GM10248 (cell line): ENCODE results near the gene ZNF267.
"Not testable (repeated sequence)": the region's sequence is repeated elsewhere in the genome, so short reads cannot be mapped to it uniquely, and the experiment has no call there.

Experiments
- CTCF ChIA-PET: fragments of 300-600 bp; sonication (Branson Sonifier 250); formaldehyde crosslinking; extraction: SDS; loops from one replicate; lab custom pipeline; 2021; ENCODE audit warnings: antibody characterized with exemption; lab: Yijun Ruan, JAX
- POLR2A ChIA-PET: fragments of 350-650 bp; sonication (Branson Sonifier 250); formaldehyde crosslinking; extraction: SDS; loops from one replicate; lab custom pipeline; 2020; ENCODE audit warnings: antibody characterized with exemption; lab: Yijun Ruan, JAX
- DNase-seq: peaks from one replicate; pipeline ENCODE4 v3.0.0; 2012; ENCODE audit errors: extremely low spot score
- TF ChIP-seq, protein P1 (sequence below): IDR thresholded peaks from 2 replicates; pipeline ENCODE4 v1.5.1; 2012; ENCODE audit warnings: mild to moderate bottlenecking, low read depth; ENCODE audit errors: extremely low read depth, missing control alignments, control extremely low read depth

The ZNF267 gene

DNA sequence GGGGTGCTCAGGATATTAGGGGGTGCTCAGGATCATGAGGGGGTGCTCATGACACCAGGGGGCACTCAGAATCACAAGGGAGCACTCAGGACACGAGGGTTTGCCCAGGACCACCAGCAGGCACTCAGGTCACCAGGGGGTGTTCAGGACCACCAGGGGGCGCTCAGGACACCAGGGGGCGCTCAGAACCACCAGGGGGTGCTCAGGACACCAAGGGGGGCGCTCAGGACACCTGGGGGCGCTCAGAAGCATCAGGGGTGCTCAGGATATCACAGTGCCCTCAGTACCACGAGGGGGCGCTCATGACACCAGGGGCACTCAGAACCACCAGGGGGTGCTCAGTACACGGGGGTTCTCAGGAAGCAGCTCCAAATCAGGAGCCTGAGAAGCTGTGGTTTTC is 82.6 kb downstream of the ZNF267 start:
- TF ChIP-seq, protein P1, sequence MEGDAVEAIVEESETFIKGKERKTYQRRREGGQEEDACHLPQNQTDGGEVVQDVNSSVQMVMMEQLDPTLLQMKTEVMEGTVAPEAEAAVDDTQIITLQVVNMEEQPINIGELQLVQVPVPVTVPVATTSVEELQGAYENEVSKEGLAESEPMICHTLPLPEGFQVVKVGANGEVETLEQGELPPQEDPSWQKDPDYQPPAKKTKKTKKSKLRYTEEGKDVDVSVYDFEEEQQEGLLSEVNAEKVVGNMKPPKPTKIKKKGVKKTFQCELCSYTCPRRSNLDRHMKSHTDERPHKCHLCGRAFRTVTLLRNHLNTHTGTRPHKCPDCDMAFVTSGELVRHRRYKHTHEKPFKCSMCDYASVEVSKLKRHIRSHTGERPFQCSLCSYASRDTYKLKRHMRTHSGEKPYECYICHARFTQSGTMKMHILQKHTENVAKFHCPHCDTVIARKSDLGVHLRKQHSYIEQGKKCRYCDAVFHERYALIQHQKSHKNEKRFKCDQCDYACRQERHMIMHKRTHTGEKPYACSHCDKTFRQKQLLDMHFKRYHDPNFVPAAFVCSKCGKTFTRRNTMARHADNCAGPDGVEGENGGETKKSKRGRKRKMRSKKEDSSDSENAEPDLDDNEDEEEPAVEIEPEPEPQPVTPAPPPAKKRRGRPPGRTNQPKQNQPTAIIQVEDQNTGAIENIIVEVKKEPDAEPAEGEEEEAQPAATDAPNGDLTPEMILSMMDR = peak; percentile 7
- DNase-seq, POLR2A ChIA-PET, CTCF ChIA-PET: not testable (repeated sequence)

DNA sequence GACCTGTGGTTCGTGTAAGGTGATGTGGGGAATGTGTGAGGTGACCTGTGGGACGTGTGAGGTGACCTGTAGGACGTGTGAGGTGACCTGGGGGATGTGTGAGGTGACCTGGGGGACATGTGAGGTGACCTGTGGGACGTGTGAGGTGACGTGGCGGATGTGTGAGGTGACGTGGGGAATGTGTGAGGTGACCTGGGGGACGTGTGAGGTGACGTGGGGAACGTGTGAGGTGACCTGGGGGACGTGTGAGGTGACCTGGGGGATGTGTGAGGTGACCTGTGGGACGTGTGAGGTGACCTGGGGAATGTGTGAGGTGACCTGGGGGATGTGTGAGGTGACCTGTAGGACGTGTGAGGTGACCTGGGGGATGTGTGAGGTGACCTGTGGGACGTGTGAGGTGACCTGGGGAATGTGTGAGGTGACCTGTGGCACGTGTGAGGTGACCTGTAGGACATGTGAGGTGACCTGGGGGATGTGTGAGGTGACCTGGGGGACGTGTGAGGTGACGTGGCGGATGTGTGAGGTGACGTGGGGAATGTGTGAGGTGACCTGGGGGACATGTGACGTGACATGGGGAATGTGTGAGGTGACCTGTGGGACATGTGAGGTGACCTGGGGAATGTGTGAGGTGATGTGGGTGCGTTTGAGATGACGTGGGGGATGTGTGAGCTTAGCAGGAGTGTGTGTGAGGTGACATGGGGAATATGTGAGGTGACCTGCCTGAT is 86.7 kb downstream of the ZNF267 start:
- POLR2A ChIA-PET, DNase-seq, CTCF ChIA-PET: not testable (repeated sequence)
